Measurements from ENCODE around the gene TOE1. TPM values are rescaled to one million over a fixed set of nuclear protein-coding genes. Genes with fewer than 3 reads are reported as not detected.

Gene TOE1
- total RNA-seq, 4 donors from 2014 or later: 5.4 to 7.7 (median 6.9) TPM

- TF ChIP-seq CTCF (IDR thresholded peaks at IDR 0.05; ENCODE audit: low read depth): no peak
Measured at GRCh38 chr1:45317166-45317565, 22.8 kb upstream of the TOE1 start.

- TF ChIP-seq CTCF (IDR thresholded peaks at IDR 0.05; ENCODE audit: low read depth): no peak
Measured at GRCh38 chr1:45319761-45320160, 20.2 kb upstream of the TOE1 start.

- no peak for TF ChIP-seq CTCF (IDR thresholded peaks at IDR 0.05; ENCODE audit: low read depth)
Measured at GRCh38 chr1:45321444-45321843, 18.5 kb upstream of the TOE1 start.

GRCh38 chr1:45322486-45323040 is 17.4 kb upstream of the TOE1 start:
- TF ChIP-seq CTCF (IDR thresholded peaks at IDR 0.05; ENCODE audit: low read depth): no peak

GRCh38 chr1:45325851-45326506 is 14.0 kb upstream of the TOE1 start:
- TF ChIP-seq CTCF (IDR thresholded peaks at IDR 0.05; ENCODE audit: low read depth): no peak

- TF ChIP-seq CTCF (IDR thresholded peaks at IDR 0.05; ENCODE audit: low read depth): no peak
Measured at GRCh38 chr1:45326627-45327623, 13.0 kb upstream of the TOE1 start, which contains the start of gene HPDL. Gene HPDL, plus strand, starts transcription at chr1:45326895. Its CDS starts 254 bp downstream, at chr1:45327149.
